H1 (cell line): Measurements from ENCODE around the gene TCERG1L. TPM values are rescaled to one million over a fixed set of nuclear protein-coding genes. Genes with fewer than 3 reads are reported as not detected.

Experiments used
- CBX5 ChIP-seq: fragments of 300-800, 300-1000 bp; sonication (generic); IDR thresholded peaks from 2 replicates; pipeline ENCODE4 v1.7.1; 2016; ENCODE audit warnings: antibody characterized with exemption, low read length, low read depth
- CBX8 ChIP-seq: fragments of 300-800, 300-1000 bp; sonication (generic); IDR thresholded peaks from 2 replicates; pipeline ENCODE4 v1.7.1; 2016; ENCODE audit warnings: low read depth, low read length, borderline replicate concordance
- GABPA ChIP-seq: IDR thresholded peaks from 2 replicates; pipeline ENCODE4 v1.6.1; 2011; ENCODE audit warnings: mild to moderate bottlenecking, low read length, moderate library complexity, borderline replicate concordance; ENCODE audit not compliant: insufficient read depth
- RAD21 ChIP-seq, 2 experiments: IDR thresholded peaks in 1 of 2; conservative IDR thresholded peaks in 1 of 2; 2 replicates each; pipeline ENCODE4 v1.6.1; 2011; ENCODE audit warnings: low read depth in 2 of 2, low read length in 2 of 2, improper control_type of control experiment in 1 of 2, inconsistent platforms in 1 of 2, mild to moderate bottlenecking in 1 of 2, moderate library complexity in 1 of 2
- RBBP5 ChIP-seq: IDR thresholded peaks from 2 replicates; pipeline ENCODE4 v1.7.1; 2012; ENCODE audit warnings: low read depth, mild to moderate bottlenecking, inconsistent platforms, low read length, moderate library complexity, borderline replicate concordance
- RFX5 ChIP-seq: IDR thresholded peaks from 2 replicates; pipeline ENCODE4 v1.6.1; 2011; ENCODE audit warnings: low read depth, low read length, improper control_type of control experiment, borderline replicate concordance
- SAP30 ChIP-seq: fragments of 300-600 bp; sonication (generic); IDR thresholded peaks from 2 replicates; pipeline ENCODE4 v1.7.1; 2012; ENCODE audit warnings: low read length, moderate library complexity, mild to moderate bottlenecking, inconsistent platforms; ENCODE audit not compliant: insufficient read depth, insufficient replicate concordance
- SP1 ChIP-seq: IDR thresholded peaks from 2 replicates; pipeline ENCODE4 v1.6.1; 2011; ENCODE audit warnings: low read depth, low read length
- SUZ12 ChIP-seq: fragments of 200-600 bp; sonication (generic); IDR thresholded peaks from 2 replicates; pipeline ENCODE4 v1.6.1; 2012; ENCODE audit warnings: mild to moderate bottlenecking, inconsistent platforms, low read length, moderate library complexity, mixed read lengths
- polyA plus RNA-seq, 7 experiments: library from polyadenylated mRNA; depleted of rRNA in 3 of 7; stranded (reverse) in 5 of 7; unstranded in 2 of 7; fragments of >200 nt in 5 of 7; fragments of 200-250 nt in 2 of 7; gene quantifications; 1 replicate in 5 of 7; 2 replicates in 1 of 7; 4 replicates in 1 of 7; pipeline versions ENCODE4 v1.2.1 to v1.2.3, GENCODE V29; 2011 to 2013; ENCODE audit warnings: missing spikeins in 2 of 7, mixed read lengths in 2 of 7
- total RNA-seq: library from RNA; stranded (reverse); fragmentation: NEBNext Ultra II Directional; extraction: Animal tissue kit (Norgen Biotek cat#: 25700); gene quantifications from 2 replicates; pipeline ENCODE4 v1.2.1, GENCODE V29; 2021
- TF ChIP-seq, protein P1 (sequence below): IDR thresholded peaks from 2 replicates; pipeline ENCODE4 v1.6.1; 2011; ENCODE audit warnings: low read length, improper control_type of control experiment

Gene TCERG1L
- total and polyA plus RNA-seq, 2 of the 8 experiments (the other 6 are each of a cell fraction or from before 2014, with no cell fraction given) = 3.9 to 6.9 TPM

- no peak for TF ChIP-seq SAP30
- TF ChIP-seq CBX5 = no peak
- no peak for TF ChIP-seq RAD21 (IDR thresholded peaks at IDR 0.05 in 1 of 2, conservative IDR thresholded peaks at IDR 0.05 in 1 of 2; ENCODE audit: low read depth in 2 of 2, low read length in 2 of 2)
- TF ChIP-seq CBX8 = no peak
- no peak for TF ChIP-seq GABPA
- no peak for TF ChIP-seq SUZ12
- no peak for TF ChIP-seq RFX5
- TF ChIP-seq, protein P1, sequence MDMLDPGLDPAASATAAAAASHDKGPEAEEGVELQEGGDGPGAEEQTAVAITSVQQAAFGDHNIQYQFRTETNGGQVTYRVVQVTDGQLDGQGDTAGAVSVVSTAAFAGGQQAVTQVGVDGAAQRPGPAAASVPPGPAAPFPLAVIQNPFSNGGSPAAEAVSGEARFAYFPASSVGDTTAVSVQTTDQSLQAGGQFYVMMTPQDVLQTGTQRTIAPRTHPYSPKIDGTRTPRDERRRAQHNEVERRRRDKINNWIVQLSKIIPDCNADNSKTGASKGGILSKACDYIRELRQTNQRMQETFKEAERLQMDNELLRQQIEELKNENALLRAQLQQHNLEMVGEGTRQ = no peak
- TF ChIP-seq RBBP5 = no peak
- TF ChIP-seq SP1 = no peak
These were observed 233.2 kb downstream of the TCERG1L start (continued) for GRCh38 chr10:131078131-131078881.
